HG03432 (cell line): ENCODE measurements around the gene FSIP1.
A peak's percentile ranks its signal among the peaks of the same experiment; 100 is the strongest.
"Not testable (repeated sequence)": the region's sequence is repeated elsewhere in the genome, so short reads cannot be mapped to it uniquely, and the experiment has no call there.

Source experiments
- ATAC-seq: cut with Tn5 transposase; IDR thresholded peaks from one replicate; pipeline ENCODE4 v1.9.1; 2021; ENCODE audit warnings: mild to moderate bottlenecking, moderate library complexity; ENCODE audit not compliant: unreplicated experiment

Gene FSIP1

DNA sequence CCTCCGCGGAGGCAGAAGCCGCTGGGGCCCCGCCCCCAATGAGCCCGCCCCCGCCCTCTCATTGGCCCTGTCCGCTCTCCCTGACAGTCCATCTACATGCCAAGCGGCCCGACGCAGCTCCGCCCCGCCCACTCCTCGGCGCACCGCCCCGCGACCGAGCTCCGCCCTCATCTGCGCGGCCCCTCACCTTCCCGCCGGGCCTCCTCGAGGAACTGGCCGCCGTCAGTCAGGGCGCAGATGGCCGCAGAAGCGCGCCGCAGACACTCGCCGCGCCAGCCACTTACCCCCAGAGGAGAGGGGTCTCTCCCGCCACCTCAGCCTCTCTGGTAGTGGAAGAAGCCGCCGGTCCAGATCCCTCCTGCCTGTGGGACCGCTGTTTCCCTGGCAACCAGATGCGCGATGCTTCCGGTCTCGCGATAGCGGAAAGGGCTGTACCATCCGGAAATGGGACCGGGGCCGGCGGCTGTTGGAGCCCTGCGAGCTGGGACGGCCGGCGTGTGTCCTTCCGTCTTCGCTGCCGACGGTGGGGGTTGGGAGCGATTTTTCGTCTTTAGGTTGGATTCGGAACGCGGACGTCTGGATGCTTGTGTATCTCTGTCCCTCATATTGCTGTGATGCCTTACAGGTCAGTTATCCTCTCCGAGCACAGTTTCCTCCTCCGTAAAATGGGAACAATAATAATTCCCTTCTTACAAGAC lies at the start of gene FSIP1:
Gene FSIP1, minus strand, starts transcription at position 401 of the 698 bp plus-strand sequence. CDS start 6,317 bp downstream, outside the sequence.
- peak; percentile 99 for ATAC-seq

GRCh38 chr15:39830166-39830565 lies 47.5 kb upstream of the FSIP1 start:
- no peak for ATAC-seq

GRCh38 chr15:39828374-39828931 lies 45.8 kb upstream of the FSIP1 start:
- ATAC-seq, result no peak

- ATAC-seq, result no peak
Observed at GRCh38 chr15:39826975-39827374, 44.3 kb upstream of the FSIP1 start.

DNA sequence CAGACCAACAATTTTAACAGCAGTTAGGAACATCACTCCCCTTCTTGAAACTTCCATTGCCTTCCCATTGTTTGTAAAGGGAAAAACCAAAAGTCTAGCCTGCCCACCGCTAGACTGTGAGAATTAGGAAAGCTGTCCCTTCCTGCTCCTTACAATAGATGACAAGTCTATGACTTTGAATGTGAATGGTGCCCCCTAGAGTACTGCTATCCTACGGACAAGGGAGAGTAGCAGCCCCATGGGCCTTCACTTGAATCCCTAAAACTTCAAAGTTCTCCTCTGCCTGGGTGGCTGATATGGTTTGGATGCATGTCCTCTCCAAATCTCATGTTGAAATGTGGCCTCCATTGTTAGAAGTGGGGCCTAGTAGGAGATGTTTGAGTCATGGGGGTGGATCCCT lies 41.0 kb upstream of the FSIP1 start:
- ATAC-seq, result no peak

- ATAC-seq, result no peak
Observed at GRCh38 chr15:39820050-39820602, 37.5 kb upstream of the FSIP1 start.

- ATAC-seq, result no peak
Observed at GRCh38 chr15:39819533-39819932, 36.9 kb upstream of the FSIP1 start.

DNA sequence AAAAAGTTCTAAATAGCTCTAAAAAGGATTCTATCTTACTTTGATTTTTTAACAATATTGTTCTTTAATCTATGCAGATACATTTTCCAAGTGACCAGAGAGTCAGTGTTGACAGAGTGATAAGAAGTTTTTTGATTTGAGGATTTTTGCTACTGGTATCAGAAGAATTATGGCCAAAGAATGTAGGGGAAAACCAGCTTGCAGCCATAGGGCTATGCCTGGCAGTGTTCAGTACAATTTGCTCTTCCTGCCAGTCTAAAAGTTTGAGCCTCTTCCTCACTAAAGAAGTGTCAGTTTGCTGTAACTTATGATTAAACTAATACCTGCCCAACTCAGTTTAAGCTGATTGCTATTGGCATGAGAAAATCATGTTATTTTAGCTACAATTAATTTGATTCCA lies 35.3 kb upstream of the FSIP1 start:
- no peak for ATAC-seq

- ATAC-seq, result no peak
Observed at GRCh38 chr15:39814489-39814888, 31.8 kb upstream of the FSIP1 start.

- ATAC-seq, result not testable (repeated sequence)
Observed at GRCh38 chr15:39812651-39813050, 30.0 kb upstream of the FSIP1 start.

GRCh38 chr15:39808909-39809308 lies 26.3 kb upstream of the FSIP1 start:
- ATAC-seq, result no peak

DNA sequence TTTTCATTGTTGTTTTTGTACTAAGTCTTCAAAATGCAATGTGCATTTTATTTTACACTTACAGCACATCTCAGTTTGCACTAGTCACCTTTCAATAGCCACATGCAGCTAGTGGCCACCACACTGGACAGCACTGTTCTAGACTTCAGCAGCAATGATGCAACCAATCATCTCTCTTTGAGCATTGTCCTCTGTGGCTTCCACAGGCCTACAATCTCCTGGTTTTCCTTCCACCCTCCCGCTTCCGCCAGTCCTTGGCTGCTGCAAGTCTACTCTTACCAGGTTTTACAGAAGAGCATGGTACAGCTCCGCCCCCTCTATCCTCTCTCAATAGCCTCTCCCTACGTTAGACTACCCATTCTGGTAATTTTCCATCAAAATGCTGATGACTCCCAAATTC lies 25.1 kb upstream of the FSIP1 start:
- no peak for ATAC-seq

- no peak for ATAC-seq
Observed at GRCh38 chr15:39804026-39804425, 21.4 kb upstream of the FSIP1 start.

- no peak for ATAC-seq
Observed at GRCh38 chr15:39803016-39803415, 20.4 kb upstream of the FSIP1 start.

DNA sequence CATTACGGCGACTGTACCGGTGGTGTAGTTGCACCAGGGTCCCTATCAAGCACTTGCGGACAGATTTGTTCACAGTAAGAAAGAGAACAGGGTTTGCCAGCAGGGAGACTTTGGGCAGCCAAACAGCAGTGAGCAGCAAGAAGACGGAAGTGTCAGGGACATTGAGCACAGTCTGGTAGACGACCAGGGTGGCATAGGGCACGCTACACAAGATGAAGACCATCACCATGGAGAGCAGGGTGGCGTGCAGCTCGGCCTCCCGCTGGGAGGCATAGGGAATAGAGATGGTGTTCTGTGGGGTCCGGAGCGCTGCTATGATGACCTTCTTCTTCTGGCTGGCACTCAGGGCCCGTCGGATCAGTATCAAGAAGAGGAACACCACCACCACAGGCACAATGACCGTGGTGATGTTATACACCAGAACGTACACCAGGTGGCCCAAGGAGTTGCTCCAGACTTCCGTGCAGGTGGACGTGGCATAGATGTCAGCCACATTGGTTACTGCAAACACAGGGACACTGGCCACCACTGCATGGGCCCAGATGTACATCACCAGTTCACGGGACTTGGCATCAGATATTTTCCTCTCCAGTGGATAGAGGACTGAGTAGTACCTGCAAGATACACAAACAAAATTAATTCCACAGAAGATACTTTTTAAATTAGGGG lies 19.1 kb upstream of the FSIP1 start:
- ATAC-seq, result no peak

DNA sequence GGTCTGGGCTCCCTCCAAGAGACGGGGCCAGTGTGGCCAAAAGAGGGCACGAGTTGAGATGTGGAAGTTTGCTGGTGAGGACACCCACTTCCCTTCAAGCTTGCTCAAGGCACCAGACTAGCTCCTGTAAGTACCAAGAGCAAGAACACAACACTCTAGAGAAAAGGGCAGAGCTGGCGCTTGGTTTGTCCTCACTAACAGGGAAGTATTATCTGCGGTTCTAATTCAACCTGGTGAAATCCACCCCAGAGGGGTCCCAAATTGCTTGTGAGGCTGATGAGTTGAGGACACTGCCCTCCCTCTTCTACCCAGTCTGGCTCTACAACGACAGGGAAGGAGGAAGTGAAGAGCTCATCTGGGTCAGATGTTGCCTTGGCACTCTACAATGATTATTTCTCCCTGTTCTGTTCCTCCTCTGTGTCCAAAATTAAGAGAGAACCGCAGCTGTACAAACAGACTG lies 16.9 kb upstream of the FSIP1 start:
- ATAC-seq, result no peak

DNA sequence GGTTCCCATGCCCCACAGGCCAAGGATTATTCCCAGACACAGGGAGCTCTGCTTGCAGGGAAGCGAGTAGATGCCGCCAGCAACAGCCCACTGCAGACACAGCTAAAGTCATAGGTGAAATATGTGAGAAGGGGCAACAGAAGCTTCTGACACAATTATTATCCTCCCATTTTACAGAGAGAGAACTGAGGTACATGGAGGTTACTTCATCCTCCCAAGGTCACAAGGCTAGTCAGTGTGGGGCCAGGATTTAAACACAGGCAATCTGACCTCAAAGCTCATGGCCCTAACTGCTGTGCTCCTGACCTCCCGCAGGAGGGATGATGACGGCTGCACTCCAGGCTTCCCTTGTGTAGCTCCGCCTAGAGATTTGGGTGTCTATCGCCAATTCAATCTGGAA lies 15.7 kb upstream of the FSIP1 start:
- ATAC-seq, result no peak

DNA sequence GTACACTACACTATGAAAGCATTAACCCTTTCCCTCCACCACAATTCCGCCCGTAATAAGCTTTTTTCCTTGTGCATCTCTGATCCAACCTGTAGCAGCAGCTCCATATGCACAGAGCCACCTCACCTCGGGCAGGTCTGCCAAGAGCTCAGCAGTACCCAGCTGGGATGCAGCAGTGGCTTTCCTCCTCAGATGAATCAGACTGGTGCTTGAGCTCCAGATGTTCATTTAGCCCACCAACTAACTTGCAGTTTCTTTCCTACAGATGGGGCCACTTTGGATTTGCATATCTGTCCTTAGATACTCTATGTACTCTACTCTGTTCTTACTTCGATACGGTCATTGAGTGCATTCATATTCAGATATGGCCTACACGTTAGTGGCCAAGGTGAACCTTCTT lies 14.8 kb upstream of the FSIP1 start:
- peak; percentile 50 for ATAC-seq

DNA sequence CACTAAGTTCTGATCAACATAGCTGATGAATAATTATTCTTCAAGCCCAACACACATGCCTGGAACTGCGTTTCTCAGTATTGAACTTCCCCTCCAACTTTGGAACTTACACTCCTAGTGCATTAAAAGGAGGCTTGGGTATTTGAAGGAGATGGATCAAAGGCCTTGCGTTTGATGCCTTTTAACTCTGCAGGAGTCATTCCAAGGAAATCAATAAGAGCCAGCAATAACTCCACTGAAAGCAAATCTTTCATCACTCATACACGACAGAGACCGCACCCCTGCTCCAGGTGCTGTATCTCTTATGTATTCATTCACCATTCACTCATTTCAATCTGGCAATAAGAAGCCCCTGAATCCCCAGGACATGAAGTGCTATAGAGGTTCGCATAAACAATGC lies 14.0 kb upstream of the FSIP1 start:
- ATAC-seq, result no peak

- no peak for ATAC-seq
Observed at GRCh38 chr15:39795486-39795885, 12.8 kb upstream of the FSIP1 start.

DNA sequence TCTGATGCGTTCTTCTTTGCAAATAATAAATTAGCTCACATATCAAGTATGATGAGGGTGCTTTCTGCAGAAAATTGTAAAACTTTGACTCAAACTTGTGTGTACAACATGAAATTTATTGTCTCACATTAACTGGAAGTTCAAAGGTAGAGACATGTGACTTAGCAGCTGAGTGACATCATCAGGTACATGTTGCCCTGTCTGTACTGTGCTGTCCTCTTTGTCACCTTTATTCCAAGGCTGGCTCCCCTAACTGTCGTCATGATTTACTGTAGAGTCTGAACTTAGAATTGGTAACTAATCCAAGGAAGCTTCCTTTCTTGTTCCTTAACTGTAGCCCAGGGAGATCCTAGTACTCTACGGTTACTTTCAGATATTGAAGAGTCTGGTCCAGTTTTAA lies 12.3 kb upstream of the FSIP1 start:
- no peak for ATAC-seq

GRCh38 chr15:39793923-39794322 lies 11.3 kb upstream of the FSIP1 start:
- ATAC-seq, result no peak
